GM20431 (cell line): ENCODE results near the gene GADL1.

Experiments
- in situ Hi-C: fragments of 300-500 bp; cut with MseI, MboI; formaldehyde crosslinking; loops from one replicate; pipeline ENCODE4 v1.15.0; 2020; ENCODE audit warnings: low sequenced_read_pairs; ENCODE audit not compliant: unreplicated experiment

GADL1 gene

GRCh38 chr3:30704931-30705890 is 189.2 kb downstream of the GADL1 start:
- in situ Hi-C loops: no loop called here

DNA sequence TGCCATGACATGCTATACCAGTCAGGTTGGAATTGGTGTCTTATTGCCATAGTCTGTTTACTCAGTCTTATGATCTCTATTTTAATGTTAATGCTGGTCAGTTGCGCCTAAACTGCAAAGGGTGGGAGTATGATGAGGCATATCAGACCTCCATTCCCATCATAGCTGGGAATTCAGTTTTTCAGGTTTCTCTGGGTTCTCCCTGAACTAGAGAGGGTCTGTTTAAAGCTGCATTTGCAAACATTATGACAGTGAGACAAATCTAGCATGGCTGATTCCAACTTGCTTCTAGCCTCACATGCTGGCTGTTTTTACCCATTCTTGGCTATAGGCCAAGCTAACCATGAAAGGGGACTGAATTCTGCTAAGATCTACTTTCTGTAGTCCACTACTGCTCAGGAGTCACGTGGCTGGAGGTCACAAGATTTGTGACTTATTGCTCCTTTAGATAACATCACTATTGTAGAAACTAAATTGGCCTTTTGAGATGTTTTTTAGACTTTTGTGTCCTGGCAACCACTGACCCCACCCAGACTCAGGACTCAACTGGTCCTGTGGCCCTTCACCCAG is 191.5 kb downstream of the GADL1 start:
- in situ Hi-C loops: no loop called here

GRCh38 chr3:30702038-30702827 is 192.2 kb downstream of the GADL1 start:
- in situ Hi-C loops: no loop called here

- in situ Hi-C loops: no loop called here
Observed at GRCh38 chr3:30700702-30701321, 193.6 kb downstream of the GADL1 start.

DNA sequence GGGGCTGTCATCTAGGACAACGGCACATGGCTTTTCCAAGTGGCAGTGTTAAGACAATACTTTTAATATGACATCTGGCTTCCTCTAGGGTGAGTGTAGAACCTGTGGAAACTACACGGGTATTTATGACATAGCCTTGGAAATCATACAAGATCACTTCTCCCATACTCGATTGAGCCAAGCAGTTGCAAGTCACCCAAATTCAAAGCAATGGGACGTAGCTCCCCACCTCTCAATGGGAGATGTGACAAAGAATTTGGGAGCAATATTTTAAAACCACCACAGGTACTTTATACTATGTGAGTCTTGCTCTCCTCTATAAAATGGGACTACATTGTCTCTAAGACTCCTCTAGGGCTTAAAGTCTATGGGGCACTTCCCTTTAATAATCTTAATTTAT is 194.5 kb downstream of the GADL1 start:
- in situ Hi-C loops: no loop called here

- in situ Hi-C loops: no loop called here
Observed at GRCh38 chr3:30698549-30698948, 195.9 kb downstream of the GADL1 start.

DNA sequence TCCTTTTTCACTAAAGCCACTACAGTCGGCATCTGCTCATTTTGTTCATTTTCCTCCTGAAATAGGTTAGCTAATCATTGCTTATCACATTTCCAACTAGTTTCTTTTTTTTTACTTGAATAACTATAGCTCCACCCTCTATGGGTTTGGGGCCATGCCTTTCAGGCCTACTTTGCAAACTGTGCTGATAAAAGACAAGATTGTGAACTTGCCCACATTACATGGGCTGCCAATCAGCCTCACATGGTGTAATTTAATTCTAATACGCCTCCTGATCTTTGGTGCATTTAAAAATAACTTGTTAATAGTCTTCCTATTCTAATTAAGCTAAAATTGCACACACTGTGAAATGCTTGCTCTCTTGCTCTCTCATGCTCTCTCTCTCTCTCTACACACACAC is 197.6 kb downstream of the GADL1 start:
- in situ Hi-C loops: no loop called here

DNA sequence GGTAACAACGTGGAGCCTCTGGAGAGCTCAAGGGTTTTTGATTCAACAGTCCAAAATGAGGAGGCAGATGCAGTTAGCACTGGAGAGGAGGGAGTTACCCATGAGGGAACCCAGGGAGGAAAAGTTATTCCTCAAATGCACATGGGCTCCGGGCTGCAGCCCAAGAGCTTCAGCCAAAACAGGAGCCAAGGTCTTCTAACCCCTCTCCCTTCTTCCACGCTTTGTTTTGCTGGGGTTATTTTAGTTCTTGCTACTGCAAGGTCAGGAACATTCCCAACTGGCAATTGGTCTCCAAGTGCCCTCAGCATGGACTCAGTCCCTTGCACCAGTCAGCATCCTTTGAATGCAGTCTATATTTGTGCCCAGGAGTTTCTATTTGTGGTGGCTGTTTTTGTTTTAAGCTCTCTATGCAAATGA is 198.1 kb downstream of the GADL1 start:
- in situ Hi-C loops: no loop called here

- in situ Hi-C loops: no loop called here
Observed at GRCh38 chr3:30695302-30696061, 199.0 kb downstream of the GADL1 start.

GRCh38 chr3:30694668-30695067 is 199.8 kb downstream of the GADL1 start:
- in situ Hi-C loops: no loop called here

GRCh38 chr3:30694148-30694547 is 200.3 kb downstream of the GADL1 start:
- in situ Hi-C loops: no loop called here

DNA sequence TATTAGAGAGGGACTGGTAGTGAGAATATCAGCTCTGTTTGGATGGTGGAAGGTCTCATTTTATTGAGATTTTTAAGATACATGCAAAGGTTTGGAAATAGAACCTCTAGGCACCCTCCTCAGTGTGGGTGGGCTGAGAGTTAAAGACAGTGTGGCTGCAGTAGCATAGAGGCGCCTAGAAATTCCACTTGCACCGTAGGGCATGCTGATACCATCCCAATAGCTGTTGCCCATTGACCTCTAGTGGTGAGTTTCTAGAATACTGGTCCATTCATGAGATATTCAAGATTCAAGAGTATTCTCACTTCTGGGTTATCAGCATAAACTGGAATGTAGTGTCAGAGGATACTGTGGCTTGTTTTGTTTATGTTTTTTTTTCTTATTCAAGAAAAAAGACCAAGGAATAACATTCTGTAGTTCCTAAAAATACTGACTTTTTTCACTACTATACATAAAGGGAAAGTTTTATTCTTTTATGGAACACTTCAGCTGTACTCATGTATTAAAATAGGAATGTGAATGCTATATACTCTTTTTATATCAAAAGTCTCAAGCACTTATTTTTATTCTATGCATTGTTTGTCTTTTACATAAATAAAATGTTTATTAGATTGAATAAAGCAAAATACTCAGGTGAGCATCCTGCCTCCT is 200.9 kb downstream of the GADL1 start:
- in situ Hi-C loops: no loop called here

GRCh38 chr3:30692498-30693130 is 201.8 kb downstream of the GADL1 start:
- in situ Hi-C loops: no loop called here

GRCh38 chr3:30691944-30692343 is 202.5 kb downstream of the GADL1 start:
- in situ Hi-C loops: no loop called here

DNA sequence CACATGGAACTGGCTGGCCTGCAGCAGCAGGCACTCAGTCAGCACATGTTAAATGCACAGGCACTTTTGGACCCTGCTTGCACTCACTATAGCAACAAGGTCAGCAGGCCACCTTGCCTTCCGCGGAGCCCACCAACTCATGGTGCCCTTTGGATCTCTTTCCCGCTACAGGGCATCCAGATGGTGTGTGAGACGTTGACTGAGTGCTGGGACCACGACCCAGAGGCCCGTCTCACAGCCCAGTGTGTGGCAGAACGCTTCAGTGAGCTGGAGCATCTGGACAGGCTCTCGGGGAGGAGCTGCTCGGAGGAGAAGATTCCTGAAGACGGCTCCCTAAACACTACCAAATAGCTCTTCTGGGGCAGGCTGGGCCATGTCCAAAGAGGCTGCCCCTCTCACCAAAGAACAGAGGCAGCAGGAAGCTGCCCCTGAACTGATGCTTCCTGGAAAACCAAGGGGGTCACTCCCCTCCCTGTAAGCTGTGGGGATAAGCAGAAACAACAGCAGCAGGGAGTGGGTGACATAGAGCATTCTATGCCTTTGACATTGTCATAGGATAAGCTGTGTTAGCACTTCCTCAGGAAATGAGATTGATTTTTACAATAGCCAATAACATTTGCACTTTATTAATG is 203.1 kb downstream of the GADL1 start:
- in situ Hi-C loops: no loop called here

GRCh38 chr3:30690199-30690598 is 204.3 kb downstream of the GADL1 start:
- in situ Hi-C loops: no loop called here

GRCh38 chr3:30688776-30689641 is 205.5 kb downstream of the GADL1 start:
- in situ Hi-C loops: no loop called here
